ENCODE data around the gene RGS6.

RGS6 gene

DNA sequence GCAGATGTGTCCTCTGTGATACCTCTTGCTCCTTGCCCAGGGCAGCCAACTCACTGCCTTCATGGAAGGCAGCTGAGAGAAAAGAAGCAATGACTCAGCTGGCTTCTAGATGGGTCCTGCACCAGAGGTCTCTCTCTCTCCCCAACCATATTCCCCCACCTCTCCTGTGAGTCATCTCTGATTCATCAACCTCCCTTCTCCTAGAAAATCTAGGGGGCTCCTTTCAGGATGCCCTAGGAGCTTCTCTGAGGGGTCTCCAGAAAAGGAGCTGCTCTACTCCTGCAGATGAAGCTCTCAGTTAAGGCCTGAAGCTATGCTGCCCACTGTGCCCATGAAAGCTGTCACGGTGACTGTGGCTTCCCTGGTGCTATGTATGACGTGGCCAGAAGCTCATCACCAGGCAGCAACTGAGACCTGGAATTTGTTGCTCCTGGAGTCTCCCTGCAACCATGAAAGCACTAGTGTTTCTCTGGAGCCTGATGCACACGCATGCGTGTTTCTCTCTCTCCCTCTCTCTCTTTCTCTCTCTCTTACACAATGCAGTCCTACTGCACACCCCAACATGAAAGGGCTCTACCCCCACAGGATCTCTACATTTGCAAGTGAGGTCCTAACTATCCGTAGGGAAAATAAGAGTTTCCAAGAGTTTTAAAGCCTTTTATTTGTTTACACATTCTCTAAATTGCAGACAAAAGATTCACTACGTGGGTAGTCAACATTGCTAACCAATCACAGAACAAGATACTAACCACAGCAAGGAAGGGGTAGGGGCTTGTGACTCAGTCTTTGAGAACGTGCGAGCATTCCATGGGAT is 676.4 kb downstream of the RGS6 start:
- DNase-seq (ENCODE audit: low spot score): no peak

DNA sequence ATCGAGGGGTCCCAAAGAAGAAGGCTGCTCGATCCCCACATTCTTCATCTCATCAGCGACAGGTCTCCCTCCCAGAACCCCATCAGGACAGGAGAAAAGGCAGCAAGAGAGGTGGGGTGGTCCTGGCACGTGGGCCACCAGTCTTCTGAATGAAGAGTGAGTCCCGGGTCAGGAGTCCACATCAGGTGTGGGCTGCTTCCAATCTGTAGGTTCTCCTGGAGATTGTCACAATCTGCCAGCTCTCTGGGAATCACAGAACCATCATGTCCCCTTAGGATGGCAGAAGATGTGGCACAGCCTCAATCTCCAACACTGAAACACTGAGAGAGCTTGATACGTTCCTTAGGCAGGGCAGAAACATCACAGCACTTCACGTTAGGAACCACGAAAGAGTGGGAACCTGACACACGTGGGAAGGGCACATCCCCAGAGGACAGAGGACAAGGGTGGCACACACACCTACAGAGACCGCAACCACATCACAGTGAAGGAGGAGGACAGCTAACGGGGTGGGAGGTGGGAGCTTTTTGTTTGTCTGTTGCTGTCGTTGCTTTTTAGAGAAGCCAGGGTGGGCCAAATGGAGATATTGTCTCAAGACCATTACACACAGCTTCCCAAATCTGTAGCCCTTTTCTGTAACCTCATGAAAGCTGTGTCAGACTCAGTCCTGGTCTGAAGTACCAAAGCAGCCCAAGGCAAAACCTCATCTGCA is 677.1 kb downstream of the RGS6 start:
- no peak for DNase-seq (ENCODE audit: low spot score)

DNA sequence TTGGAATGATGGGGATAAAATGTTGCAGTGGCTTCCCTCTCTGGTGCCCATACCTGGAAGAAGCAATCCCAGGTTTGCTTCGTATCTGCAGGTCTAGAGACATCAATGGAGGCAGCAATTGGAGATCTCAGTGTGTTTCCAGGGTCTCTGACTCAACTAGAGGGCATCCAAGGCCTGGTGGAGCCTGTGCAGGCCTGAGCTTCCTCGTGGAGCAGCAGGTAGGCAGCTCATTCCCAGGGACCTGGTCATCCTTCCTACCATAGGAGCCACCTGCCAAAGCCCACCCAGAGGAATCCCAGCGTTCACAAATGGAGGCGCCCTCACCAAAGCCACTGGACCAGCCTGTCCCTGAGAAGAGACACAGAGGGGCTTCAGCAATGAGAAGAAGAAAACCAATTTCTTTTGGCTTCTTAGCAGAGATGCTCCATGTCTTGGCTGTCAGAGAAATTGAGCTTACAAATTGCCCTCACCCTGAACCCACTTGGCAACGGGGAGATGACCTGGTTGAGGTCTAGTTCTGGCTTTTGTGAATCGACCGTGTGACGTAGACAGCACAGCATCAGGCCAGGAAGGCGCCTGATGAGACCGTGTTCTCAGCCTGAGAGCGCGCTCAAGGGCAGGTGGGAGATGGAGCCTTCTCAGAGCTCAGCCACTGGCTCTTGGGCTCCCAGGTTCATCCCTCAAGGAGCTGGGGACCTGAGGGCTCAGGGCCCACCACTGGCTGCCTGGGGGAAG is 678.0 kb downstream of the RGS6 start:
- DNase-seq (ENCODE audit: low spot score): no peak

DNA sequence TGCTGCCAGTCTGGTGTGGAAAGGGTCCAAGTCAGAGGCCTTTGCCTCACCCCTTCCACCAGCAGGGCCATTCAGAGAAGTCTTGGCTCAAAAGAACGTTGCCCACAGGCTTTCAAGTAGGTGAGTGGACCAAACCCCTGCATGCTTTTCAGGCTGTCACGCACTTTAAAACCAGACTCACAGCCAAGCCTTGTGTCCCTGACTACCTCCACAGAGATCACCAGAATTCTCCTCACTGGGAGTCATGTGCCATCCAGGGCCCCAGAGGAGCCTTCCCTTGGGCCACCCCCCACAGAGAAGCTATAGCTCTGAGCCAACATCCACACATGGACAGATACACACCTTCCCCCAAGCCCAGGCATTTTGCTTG is 678.6 kb downstream of the RGS6 start:
- DNase-seq (ENCODE audit: low spot score): no peak

DNA sequence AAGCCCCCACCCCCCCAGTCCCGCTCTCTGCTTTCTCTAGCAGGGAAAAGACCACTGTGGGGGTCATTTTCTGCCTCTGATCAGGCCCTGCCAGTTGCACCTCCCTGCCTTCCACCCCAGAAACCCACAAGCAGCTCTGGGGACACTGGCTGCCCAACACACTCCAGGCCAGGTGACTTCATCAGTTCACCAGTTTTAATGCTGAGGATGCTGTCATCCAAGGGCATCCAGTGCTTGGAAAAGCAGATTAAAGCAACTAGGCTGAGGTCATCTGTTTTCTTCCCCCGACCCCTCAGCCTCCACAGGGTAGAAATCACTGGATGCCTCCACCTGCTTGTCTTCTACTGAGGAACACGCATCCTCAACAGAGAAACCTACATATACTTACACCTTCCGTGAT is 679.3 kb downstream of the RGS6 start:
- no peak for DNase-seq (ENCODE audit: low spot score)

DNA sequence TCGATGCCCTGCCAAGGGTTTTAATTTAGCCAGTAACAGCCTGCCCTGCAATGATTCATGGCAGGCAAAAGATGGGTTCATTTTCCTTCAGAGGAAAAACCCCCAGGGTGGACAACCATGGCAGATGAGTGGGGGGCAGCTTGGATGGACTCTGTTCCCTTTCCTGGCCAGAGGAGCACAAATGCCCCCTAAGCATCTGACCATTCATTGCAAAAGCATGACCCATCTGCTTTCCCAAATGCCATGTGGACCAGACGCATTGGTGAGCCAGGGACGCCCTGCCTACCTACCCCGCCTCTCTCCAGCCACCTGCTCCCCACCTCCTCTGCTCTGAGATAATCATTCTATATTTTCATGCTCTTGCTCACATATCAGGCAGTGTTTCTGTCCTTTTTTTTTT is 679.8 kb downstream of the RGS6 start:
- DNase-seq (ENCODE audit: low spot score): no peak

DNA sequence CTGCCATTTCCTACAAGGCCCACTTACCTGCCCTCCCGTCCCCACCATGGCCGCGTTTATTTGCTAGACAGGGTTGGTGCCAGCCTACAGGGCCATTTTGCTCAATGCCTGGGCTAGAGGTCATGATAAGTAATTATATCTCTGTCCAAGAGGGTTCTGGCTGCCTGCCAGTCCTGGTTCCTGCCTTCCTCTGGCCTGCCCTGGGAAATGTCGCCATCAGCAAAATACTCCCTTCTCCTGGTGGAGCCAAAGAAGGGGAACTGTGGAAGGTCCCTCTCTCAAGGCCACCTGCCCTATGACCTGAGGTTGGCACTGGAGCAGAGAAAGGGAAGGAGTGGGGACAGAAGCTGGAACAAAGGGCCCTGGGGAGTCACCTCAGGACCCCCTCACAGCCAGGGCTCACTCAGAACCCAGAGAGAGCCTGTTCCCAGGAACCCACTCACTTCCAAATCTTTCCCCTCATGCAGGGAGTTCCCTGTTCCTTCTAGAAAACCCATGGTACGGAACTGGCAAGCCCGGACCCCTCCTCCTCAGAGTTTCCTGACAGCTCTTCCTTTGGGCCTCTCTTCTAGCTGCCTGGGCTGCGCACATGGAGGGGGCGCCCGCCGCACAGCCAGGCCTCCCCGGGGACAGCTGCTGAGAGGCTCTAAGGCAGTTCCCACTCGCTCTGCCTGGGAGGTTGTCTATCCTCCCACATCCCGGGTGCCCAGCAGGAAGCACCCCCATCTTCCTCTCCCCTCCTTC is 681.2 kb downstream of the RGS6 start:
- no peak for DNase-seq (ENCODE audit: low spot score)

DNA sequence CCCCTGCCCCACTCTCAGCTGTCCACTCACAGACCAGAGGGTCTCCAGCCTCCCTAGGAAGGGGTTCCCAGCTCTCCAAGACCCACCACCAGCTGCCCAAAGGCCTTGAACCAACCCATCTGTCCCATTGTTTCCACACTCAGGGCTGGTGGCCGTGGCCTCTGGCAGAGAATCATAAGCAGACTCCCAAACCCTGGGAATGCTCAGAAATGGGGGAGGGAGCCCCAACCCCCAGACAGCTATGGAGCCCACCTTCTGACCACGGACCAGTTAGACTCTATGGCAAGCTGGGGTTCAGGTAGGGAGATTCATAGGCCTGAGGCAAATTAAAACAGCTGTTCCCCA is 681.7 kb downstream of the RGS6 start:
- DNase-seq (ENCODE audit: low spot score): no peak

DNA sequence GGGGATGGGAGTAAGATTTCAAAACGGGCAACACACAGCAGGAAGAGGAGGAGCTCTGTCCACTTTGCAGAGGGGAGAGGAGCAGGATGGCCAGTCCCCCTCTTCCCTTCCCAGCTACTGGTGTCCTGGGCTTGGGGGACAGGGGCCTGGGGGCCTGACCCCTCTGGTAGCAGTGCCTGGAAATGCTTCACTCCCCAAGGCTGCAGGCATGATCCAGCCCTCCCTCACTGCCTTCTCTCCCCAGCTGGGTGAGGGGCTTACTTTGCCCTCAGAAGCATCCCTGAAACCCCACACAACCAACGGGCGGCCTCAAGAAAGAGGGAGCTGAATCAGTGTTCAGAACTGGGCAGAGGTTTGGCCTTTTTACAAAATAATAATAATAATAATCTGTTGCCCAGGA is 682.1 kb downstream of the RGS6 start:
- no peak for DNase-seq (ENCODE audit: low spot score)

DNA sequence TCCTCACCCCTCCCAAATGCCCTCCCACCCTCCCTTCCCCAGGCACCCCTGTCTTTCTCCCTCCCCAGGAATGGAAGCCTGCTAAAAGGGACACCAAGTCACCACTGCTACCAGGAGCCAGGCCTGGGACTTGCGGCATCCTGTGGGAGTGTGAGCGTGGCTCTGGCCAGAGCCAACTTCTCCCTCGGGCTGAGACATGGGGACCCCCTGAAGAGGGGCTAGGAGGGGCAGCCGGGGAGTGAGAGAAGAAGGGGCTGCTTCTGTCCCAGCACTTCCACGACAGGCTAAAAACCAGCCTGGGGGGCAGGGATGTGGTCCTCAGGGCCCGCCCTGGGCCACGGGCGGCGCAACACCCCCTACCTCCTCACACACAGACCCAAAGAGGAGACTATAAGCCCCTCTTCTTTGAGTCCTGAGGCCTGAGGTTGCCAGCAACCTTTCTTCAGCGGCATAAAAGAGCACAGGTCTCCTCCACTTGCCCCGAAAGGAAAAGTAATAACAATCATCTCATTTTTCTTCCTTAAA is 682.7 kb downstream of the RGS6 start:
- no peak for DNase-seq (ENCODE audit: low spot score)

DNA sequence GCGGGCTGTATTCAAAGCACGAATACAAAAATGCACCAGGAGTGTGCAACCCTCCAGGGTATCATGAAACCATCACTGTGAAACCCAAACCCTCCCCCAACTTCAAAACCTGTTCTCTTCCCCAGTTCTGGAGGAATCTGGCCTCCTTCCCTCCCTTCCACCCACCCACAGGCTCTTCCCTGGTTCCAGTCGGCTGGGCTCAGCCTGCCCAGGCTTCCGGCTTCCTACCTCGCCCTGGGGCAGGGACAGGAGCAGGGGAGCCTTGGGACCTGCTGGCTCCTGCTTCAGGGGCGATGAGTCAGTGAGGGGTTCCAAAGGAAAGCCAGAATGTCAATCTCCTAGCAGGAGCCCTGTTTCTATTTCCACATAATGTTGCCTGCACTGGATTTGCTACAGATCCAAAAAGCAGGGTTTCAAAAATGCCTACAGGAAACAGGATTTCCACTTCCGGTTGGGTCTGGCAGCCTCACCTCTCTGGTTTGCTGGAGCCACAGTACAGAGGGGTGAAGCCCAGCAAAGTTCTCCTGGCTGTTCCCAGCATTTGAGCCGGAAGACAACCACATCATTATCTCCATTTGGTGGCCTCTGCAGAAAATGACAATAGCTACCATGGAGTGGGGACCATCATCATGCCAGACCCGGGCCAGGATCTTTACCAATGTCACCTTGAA is 683.4 kb downstream of the RGS6 start:
- DNase-seq (ENCODE audit: low spot score): no peak

All from CD4-positive, alpha-beta T cell treated with Interleukin-6 at 100 ng/mL for 8 hours (primary cell).